Measurements from ENCODE around the gene E2F3.

E2F3 gene

DNA sequence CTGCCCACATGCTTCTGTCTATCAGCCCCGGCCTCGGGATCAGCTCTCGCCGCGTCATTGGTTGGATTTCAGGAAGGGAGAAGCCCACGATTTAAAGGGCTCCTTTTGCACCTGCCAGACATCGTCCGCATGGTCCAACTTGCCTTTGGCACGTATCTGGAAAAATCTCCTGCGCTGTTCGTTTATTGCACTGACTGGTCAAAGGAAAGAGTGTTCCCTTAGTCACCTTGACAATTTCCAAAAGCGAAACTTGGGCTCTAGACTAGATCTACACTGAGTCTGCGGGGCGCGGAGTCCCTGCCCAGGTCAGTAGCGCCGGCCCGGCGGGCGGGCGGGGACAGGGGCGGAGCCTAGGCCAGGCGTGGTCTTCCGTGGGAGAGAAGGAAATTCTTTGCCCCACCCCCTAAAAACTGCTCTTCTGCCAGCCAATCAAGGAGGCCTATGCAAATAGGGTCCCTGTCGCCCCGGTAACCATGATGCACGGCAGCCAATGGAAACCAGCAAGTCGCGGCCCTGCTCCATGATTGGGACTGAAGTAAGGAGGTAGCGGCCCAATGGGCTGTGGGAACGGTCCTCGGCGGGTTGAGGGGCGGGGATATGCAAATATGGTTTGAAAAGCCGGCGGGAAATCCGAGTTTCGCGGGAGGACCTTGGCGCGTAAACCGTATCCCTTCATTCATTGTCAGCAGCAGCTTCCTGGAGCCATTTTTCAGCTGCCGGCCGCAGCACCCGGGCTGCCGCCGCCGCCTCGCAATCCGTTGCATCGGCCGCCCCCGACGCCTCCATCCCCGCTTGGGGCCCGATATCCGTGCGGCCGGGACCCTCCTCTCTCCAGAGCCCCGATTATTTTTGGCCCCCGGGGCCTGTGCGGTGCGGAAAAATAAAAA is at the start of gene E2F3:
E2F3 (plus strand) TSS at position 675 of the 887 bp plus-strand sequence. CDS start 354 bp downstream, outside the sequence.
- DNase-seq (ENCODE audit: low read depth) = peak; percentile 99

DNA sequence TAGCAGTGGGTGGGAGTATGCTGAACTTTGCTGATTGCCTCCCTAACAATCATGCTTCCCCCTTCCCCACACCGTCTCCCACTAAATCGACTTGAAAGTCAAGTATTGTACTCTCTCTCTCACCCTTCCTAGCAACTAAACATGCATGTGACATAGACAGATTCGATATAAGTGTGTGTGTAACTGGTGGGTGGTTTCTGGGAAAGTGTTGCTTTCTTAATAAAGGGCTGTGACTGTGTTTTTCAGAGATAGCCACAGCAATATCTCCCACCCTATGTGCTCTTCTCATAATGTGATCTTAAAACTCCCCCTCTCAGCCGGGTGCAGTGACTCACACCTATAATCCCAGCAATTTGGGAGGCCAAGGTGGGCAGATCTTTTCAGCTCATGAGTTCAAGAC is 49.3 kb upstream of the E2F3 start:
- no peak for DNase-seq (ENCODE audit: low read depth)

DNA sequence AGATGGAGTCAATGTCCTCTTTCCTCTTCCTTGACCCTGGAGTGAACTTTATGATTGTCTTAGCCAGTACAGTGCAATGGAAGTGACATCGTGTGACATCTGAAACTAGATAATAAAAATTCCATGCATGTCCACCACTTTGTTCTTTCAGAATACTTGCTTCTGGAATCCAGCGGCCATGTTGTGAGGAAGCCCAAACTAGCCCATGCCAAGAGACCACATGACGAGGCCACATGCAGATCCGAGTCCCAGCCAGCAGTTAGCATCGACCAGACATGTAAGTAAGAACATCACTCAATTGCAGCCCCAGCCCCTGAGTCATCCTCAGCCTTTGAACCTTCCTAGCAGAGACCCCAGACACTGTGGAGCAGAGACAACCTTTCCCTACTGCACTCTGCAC is 48.5 kb upstream of the E2F3 start:
- DNase-seq (ENCODE audit: low read depth) = no peak

DNA sequence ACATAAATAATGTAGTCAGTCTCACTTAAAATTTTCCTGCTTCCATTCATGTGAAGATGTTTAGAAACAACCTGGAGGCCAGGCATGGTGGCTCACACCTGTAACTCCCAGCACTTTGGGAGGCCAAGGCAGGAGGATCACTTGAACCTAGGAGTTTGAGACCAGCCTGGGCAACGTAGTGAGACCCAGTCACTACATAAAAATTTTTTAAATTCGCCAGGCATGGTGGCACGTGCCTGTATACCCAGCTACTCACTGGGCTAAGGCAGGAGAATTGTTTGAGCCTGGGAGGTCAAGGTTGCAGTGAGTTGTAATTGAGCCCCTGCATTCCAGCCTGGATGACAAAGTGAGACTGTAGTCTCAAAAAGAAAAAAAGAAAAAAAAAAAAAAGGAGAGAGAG is 47.3 kb upstream of the E2F3 start:
- no peak for DNase-seq (ENCODE audit: low read depth)

DNA sequence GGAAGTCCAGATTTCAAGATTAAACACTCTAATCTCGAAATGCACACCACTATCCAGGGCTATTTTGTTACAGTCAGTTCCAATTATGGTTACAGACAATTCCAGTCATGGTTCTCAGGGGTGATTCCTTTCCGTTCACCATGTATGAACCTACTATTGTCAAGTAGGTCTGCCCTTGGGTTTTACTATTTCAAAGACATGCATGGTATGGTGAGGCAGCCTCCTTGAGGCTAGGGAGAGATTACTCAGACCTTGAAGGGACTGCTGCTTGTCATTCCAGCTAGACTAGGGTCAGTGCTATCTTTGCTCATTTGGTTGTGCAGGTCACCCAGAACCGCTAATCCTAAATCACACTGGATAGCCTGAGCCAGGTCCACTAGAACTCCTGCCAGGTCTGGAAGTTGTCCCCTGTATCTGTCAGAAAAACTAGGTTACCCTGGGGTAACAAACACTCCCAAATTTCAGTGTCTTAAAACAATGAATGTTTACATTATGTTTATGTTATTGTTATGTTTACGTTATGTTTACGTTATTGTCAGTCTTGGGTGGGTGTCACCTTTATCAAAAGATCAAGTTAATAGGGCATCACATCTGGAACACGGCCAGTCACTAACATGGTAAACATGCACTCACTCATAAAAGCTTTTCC is 41.1 kb upstream of the E2F3 start:
- DNase-seq (ENCODE audit: low read depth) = no peak

DNA sequence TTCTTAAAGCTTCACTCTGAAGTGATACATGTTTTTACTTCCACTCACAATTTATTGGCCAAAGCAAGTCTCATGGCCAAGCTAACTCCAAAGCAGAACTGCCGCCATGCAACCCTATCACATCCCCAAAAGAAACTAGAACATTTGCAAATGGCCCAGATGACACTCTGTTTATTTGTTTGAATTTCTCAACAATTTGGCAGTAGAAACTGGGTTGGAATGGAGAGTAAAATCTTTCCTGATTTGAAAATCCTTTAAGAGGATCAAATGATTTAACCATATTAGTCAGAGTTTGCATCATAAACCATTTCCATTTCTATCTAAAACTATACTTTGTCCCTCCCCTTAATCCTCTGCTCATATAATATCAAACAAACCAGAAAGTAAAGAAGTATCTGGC is 39.1 kb upstream of the E2F3 start:
- no peak for DNase-seq (ENCODE audit: low read depth)

DNA sequence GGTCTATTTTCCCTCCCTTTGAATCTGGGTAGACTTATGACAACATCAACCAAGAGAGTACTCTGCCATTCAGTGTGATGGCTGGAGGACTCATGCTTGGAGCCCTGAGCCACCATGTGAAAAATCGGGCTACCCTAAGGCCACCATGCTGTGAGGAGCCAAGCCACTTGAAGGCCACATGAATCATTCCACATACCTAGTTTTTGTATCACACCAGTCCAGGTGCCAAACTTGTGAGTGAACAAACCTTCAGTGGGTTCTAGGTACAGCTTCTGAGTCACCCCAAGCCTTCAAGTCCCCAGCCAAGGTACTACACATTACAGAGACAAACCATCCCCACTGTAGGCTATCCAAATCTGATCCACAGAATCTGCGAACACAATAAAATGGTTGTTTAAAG is 37.4 kb upstream of the E2F3 start:
- DNase-seq (ENCODE audit: low read depth) = no peak

DNA sequence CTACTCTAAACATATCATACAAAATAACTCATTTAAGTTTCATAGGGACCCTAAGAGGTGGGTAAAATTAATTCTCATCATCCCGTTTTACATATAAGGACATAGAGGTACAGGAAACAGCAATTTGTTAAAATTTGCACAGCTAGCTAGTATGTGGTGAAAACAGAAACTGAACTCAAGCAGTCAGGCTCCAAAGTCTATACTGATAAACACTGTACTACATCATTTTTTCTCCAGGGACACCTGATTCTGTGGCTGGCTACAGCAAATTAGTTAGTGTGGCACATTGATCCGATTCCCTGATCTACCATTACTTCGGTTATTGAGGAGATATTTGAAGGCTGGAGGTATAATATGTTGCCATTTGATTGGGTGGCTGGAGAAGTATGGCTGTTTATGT is 36.2 kb upstream of the E2F3 start:
- DNase-seq (ENCODE audit: low read depth) = no peak

DNA sequence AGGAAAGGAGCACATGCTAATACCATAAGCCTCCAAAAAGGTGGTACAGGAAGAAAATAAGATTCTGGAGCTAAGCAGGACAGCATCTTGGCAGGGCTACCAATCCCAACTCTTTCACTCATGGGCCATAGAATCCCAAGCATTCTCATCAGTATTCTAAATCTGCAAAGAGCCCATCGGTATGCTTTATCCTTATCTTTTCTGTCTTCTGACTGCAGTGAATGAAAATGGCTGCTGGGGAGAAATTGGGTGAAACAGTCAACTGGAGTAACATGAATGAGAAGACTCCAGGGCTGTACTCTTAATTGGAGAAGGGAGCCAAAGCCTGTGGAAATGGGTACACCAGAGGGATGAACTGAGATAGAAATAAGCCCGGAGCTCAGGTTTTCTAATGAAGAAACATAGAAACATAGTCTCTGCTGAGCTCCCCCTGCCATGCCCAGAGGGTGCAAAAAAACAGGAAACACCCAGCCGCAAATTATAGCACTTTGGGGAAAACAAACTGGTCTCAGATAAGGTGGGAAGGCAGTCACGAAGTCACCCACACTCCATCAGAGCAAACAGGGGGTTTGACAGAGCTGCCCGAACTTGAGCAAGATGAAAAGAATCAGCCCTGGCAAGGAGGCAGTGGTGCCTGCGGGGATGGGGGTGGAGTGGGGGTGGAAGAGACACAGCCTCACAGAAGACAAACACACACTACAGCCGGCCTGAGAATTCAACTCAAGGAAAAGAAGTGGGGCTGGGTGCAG is 35.4 kb upstream of the E2F3 start:
- DNase-seq (ENCODE audit: low read depth) = no peak

DNA sequence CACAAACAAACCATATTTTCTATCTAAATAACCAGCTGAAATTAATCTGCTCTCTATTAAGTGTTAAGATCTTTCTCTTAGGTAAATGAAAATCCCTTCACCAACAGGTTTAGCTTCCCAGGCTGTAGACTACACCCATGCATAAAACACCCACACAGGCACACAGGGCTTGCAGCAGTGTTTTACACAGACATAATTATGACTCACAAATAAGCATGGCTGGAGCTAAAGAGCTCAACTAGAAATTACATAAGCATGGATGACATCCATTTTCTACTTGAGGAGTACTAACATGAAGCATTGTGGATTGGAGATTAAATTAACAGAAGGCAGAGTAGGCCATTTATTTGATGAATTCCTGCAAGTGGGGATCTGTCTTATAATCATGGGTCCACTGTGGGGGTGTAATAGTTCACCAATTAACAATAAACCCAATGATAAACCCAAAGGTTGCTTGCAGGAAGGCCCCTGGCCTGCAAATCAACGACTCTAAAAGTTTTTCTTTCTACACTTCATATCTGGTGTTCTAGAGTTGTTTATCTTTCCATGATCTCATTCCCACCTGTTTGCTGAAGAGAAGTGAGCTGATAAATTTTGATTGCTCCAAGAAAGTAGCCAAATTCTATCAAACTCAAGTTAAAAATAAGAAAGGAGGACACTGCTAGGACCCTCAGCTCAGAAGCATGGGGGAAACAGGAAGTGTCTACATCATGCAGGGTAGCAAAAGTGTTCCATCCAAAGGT is 33.8 kb upstream of the E2F3 start:
- DNase-seq (ENCODE audit: low read depth) = peak; percentile 18

DNA sequence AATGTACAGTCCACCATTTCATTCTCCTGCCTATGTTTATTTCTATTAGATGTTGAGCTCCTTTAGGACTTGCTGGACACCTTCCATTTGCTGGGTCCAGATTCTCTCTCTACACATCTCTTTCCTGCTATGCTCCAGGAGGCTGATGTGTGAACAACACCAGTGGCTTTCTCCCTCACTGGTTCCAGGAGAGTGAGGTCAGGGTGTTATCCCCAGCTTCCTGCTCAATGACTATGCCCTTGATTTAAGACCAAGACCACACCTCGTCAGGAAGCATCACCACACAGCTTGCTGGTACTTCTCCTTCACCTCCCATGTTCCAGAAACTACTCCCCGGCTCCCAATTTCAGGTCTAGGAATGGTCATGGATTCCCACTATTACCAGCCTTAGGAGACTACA is 31.3 kb upstream of the E2F3 start:
- no peak for DNase-seq (ENCODE audit: low read depth)

DNA sequence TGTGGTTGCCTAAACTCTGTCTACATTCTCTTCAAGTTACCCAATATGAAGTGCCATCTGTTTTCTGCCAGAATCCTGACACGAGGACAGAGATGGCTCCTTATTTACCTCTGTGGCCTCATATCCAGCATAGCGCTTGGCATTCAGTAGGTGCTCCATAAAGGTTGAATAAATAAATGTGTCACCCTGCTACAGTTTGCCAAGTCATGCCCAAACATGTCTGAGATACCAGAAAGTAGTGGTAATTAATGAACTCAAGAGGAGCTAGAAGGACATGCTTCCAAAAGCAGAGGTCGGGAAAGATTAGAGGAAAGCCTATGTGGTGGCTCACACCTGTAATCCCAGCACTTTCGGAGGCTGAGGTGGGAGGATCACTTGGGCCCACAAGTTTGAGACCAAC is 30.9 kb upstream of the E2F3 start:
- DNase-seq (ENCODE audit: low read depth) = no peak

DNA sequence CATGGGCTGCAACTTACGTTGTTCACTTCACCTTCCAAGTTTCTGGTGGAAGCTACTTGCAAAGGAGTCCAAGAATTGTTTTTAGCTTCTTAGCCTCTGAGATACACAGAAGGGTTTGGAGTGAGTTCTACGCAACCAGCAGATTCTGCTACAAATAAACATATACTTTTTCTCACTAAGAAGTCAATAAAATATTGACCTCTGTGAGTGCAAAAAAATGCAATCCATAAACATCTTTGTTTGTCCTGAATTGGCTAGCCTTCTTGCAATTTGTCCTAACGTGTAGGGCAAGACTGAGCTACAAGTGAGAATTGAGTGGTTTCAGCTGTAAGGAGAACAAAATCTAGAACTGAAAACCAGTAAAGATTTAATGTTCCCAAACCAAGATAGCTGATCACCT is 26.2 kb upstream of the E2F3 start:
- no peak for DNase-seq (ENCODE audit: low read depth)

DNA sequence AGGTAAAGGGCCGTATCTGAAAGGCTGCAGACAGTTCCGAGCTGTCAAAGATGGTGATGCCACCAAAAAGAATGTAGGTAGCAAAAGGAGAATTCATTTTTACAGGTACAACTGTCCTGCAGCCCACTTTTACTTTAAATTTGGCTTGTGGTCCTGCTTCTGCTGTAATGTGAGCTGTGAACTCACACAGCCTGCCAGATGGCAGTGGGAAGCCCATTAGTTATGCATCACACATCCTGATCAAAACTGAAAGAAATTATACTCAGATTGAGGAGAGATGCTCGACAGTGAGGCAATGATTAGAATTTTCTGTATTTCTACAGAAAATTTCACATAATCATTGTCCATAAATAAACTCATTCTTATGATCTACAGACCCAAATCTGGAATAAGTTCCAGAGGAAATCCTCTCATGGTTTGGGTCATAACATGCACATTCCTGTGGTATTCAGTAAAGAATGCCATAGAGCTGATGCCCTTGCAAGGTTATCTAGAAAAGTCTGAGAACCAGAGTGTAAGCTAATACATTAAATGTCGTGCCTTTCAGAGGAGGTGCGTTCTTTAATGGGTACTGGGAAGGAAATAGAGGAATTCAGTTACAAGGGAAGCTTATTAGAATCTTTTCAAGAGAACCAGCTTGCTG is 23.9 kb upstream of the E2F3 start:
- peak; percentile 81 for DNase-seq (ENCODE audit: low read depth)

DNA sequence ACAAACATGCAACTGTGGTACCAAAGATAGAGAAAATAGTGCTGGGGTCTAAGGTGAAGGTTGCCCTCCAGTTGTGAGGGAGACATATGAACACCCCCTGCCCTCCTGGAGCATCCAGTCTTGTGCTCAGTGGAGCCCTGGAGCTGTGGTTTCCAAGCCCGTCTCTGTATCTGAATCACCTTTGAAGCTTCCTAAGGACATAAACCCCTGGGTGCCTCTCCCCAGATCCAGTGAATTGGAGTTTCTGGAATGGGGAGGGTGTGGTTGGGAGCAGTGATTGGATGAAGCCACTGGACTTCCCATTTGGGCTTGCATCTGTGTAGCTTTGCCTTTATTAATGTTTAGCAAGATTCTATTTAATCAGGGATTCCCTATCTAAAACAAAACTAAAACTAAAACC is 22.4 kb upstream of the E2F3 start:
- DNase-seq (ENCODE audit: low read depth) = no peak

DNA sequence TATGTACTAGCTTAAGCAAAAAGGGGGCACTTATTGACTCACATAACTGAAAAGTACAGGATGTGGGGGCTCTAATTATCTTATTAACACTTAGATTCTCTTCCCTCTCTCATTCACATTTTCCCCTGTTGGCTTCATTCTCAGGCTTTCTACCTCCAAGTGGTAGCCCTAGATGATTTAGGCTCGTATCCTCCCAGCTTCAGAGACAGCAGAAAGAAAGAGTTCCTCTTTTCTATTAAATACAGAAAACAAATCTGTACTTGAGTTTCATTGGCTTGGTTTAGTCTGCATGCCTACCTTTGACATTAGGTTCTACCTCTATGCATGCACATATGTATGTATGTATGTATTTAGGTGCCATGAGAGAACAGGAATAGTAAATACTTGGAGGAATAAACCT is 15.5 kb upstream of the E2F3 start:
- no peak for DNase-seq (ENCODE audit: low read depth)

DNA sequence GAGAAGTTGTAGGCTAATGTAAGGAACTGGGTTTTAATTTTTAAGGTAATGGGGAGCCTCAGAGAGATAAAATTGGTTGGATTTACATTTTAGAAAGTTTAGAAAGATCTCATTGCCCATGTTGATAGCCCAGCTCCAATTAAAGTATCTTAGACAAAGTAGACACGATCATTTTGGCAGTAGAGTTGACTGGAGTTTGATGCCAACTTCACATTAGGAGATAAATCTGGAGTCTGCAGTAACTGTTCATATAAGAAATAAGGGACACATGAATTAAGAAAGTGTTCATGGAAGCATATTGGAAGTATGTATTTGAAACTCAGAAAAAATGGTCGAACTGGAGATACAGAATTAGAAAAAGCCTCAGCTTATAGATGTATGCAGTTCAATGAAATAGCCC is 12.6 kb upstream of the E2F3 start:
- no peak for DNase-seq (ENCODE audit: low read depth)

DNA sequence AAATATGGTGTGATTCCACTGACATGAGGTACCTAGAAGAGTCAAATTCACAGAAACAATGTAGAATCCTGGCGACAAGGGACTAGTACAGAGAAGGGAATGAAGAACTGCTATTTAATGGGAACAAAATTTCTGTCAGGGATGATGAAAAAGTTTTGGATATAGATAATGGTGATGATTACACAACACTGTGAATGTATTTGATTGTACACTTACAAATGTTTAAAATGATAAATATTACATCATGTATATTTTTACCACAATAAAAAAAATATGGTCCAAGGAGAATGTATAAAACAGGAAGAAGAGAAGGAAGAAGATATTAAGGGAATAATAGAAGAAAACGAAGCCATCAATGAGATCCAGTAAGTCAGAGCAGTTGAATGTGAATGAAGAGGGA is 8.4 kb upstream of the E2F3 start:
- no peak for DNase-seq (ENCODE audit: low read depth)

DNA sequence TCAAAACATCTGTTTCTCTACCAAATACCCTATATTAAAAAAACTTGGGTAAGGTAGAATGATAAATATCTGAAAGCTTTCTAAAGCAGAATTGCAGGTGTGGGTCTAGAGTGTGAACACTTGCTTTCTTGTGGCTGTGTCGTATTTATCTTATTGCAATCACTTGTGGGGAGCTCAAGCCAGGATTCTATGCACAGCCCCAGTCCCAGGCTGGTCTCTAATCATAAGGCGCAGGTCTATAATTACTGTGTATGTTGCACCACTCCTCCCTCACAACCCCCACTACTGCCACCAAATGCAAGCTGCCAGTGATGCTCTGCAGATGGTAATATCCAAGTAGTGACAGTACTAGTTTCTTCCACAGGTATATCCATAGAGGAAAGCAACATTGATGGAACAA is 2.2 kb upstream of the E2F3 start:
- DNase-seq (ENCODE audit: low read depth) = no peak

DNA sequence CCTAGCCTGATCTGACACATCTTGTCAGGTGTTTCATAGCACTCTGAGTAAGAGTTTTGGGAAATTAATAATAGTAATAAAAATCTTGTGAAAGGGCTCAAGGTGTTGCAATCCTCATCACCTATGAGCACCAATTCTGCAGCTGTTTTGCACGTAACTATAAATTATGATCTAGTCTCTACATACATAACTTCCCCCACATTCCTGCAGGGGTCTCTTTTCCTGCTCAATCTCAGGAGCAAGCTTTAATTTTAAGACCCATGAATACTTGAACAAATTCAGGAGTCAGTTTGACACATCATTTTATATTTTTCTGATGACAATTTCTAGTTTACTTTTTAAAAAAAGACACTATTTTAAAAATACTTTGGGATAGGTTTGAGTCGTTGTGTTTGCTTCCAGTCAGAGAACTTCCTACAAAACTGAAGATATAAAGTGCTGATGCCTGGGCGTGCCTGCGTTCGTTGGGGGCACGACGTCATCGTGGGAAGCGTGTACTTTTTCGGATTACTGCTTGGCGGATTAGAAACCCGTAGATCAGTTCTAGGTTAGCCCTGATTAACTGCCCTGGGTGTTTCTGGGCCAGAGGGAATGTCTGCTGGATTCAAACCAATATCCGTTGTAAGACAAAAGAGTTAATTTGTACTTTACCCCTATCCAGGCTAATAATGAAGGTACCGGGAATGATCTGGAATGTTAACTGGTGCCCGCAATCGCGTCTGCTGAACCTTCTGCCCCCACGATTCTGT is 1.0 kb upstream of the E2F3 start:
- DNase-seq (ENCODE audit: low read depth) = no peak

DNA sequence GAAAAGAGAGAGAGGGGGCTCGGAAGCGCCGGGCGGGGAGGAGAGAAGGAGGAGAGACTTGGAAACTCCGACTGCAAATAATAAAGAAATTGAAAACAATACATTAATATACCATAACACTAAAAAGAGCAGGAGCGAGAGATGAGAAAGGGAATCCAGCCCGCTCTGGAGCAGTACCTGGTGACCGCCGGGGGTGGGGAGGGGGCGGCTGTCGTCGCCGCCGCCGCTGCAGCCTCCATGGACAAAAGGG is 338 bp downstream of the E2F3 start:
- DNase-seq (ENCODE audit: low read depth) = no peak
